B cell (primary cell): ENCODE measurements around the gene ZNF443.

Source experiments
- EZH2 ChIP-seq: IDR thresholded peaks from 2 replicates; pipeline ENCODE4 v1.6.1; 2012; ENCODE audit warnings: borderline replicate concordance, low read depth, mild to moderate bottlenecking, moderate library complexity, low read length; ENCODE audit not compliant: insufficient read depth, poor library complexity, severe bottlenecking
- TF ChIP-seq, protein P1 (sequence below): fragments of 200-600 bp; IDR thresholded peaks from one replicate; pipeline ENCODE4 v1.8.0; 2022; ENCODE audit warnings: antibody characterized with exemption, mild to moderate bottlenecking

DNA sequence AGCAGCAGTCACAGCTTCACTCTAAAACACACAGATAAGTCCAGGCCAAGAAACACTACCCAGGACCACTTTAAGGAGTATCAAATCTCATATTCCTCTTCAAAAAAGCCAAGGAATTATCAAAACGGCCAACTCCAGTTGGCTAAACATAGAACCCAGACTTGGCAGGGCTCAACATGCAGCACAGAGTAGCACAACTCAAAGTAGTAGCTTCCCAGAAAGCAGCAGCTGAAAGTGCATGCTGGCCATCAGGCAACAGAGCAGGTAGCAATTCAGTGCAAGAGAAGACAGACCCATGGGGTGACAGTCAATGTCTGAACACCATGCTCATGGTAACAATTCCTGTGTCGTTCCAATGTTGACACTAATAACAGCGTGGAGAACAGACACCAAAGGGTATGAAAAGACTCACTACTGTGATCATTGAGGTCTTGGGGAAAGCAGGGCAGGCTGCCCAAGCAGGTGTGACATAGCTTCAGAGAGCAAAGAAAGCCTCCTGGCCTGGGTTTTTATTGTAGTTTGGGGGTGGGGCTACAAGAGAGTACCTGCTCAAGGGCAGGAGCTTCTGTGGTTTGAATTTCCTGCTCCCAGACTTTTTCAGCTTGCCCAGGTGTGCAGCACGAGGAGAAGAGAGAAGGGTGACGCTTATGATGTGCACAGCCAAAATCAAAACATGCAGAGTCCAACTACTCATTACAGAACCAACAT is 37.6 kb upstream of the ZNF443 start:
- TF ChIP-seq, protein P1, sequence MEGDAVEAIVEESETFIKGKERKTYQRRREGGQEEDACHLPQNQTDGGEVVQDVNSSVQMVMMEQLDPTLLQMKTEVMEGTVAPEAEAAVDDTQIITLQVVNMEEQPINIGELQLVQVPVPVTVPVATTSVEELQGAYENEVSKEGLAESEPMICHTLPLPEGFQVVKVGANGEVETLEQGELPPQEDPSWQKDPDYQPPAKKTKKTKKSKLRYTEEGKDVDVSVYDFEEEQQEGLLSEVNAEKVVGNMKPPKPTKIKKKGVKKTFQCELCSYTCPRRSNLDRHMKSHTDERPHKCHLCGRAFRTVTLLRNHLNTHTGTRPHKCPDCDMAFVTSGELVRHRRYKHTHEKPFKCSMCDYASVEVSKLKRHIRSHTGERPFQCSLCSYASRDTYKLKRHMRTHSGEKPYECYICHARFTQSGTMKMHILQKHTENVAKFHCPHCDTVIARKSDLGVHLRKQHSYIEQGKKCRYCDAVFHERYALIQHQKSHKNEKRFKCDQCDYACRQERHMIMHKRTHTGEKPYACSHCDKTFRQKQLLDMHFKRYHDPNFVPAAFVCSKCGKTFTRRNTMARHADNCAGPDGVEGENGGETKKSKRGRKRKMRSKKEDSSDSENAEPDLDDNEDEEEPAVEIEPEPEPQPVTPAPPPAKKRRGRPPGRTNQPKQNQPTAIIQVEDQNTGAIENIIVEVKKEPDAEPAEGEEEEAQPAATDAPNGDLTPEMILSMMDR: no peak
- no peak for TF ChIP-seq EZH2
